GM21515 (cell line): ENCODE measurements around the gene HSP90B1.

Experiments
- ATAC-seq: cut with Tn5 transposase; IDR thresholded peaks from one replicate; pipeline ENCODE4 v1.9.1; 2021; ENCODE audit not compliant: unreplicated experiment

HSP90B1 gene

GRCh38 chr12:103930034-103930786, at the start of gene HSP90B1:
Gene HSP90B1, plus strand, starts transcription at chr12:103930410. Its CDS starts 106 bp downstream, at chr12:103930516.
- ATAC-seq = peak; percentile 65

DNA sequence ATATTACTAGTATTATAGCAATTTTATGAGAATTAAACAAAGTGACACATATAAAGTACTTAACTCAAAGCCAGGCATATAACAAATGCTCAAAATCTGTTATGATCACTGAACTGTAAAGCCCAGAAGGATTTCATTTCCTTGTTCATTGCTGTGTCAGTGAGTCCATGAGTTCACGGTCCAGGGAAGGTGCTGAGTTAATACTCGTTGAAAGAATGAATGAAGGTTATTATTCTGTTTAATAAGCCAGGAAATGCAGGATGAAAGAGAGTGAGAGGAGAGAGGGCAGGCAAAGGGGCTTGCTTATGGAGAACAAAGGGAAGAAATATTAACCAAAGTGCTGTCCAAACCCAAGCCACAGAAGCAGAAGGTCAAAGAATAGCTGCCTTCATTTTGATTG, 48.9 kb upstream of the HSP90B1 start:
- ATAC-seq = no peak

GRCh38 chr12:103882861-103883596, 47.2 kb upstream of the HSP90B1 start:
- no peak for ATAC-seq

- ATAC-seq = no peak
Measured at GRCh38 chr12:103883908-103884307, 46.3 kb upstream of the HSP90B1 start.

GRCh38 chr12:103884316-103884715, 45.9 kb upstream of the HSP90B1 start:
- ATAC-seq = peak; percentile 38

GRCh38 chr12:103886195-103886797, 43.9 kb upstream of the HSP90B1 start:
- no peak for ATAC-seq

- no peak for ATAC-seq
Measured at GRCh38 chr12:103887738-103888137, 42.5 kb upstream of the HSP90B1 start.

DNA sequence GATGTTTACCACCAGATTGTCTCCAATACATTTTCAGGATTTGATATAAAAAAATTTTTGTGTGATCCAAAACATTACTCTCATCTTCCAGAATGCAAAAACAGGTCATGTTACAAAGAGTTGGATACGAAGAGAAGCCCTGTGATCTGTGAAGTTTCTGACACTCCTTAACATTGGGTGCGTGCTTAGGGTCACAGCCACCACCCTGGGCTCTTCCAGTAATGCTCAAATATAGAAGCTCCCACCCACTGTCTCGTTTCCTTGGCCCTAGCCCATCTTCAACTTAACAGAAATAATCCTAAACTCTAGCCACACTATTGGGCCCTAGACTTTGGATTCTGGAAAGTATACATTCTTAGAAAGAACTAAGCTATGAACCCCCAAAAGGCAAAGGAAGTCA, 32.9 kb upstream of the HSP90B1 start:
- ATAC-seq = no peak

- ATAC-seq = no peak
Measured at GRCh38 chr12:103901518-103902173, 28.6 kb upstream of the HSP90B1 start.

- ATAC-seq = no peak
Measured at GRCh38 chr12:103903993-103904392, 26.2 kb upstream of the HSP90B1 start.

GRCh38 chr12:103905730-103906349, 24.4 kb upstream of the HSP90B1 start:
- ATAC-seq = no peak

- ATAC-seq = no peak
Measured at GRCh38 chr12:103908246-103908541, 22.0 kb upstream of the HSP90B1 start.

GRCh38 chr12:103908877-103909276, 21.3 kb upstream of the HSP90B1 start:
- ATAC-seq = no peak

- no peak for ATAC-seq
Measured at GRCh38 chr12:103909811-103910210, 20.4 kb upstream of the HSP90B1 start.

DNA sequence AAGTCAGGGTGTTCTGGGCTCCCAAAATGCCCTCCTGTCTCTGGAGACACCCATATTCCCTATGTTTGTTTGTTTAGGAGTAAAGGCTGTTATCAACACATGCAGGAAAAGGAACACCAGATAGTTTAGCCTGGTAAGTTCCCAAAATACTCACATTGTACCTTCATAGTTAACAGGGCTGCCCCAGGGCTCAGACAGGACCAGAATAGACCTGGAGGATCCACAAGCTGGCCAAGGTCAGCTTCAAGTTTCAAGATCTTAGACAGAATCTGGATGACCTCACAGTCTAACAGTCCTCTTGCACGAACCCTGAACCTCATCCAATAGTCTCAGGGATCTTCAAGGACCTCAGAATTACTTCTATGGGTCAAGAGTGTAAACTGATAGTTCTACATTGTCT, 18.1 kb upstream of the HSP90B1 start:
- ATAC-seq = no peak

DNA sequence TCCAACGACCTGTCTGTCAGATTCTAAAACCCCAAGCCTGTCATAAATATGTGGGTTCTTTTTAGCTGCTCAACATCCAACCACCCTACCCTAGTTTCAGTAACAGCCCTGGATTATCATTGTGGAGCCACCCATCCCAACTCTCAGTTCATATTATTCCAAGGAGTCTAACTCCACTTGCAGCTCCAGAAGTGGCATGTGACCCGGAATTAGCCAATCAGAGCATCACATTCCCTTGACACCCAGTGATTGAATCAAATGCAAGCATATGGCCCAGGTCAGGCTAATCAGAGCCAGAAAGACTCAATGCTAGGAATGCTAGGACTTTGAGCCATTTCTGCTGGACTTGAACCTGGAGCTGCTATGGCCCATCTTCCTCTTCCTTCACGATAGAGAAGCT, 17.1 kb upstream of the HSP90B1 start:
- no peak for ATAC-seq

DNA sequence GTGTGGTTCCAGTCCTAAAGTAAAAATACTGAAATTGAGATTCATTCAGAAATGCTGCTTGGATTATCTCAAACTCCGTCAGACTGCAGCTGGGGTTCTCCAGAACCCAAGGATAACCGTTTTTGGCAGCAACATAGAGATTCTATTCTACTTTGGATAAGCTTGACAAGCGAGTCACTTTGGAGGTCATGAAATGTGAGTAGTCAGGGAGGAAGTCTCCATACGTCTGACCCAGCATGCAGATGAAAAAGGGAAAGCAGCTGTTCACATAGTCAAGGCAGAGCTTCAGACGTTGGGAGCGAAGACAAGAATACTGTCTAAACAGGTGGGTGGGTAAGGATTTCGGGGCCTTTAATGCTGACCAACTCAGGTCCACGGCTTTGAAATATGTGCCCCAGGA, 14.9 kb upstream of the HSP90B1 start:
- no peak for ATAC-seq

DNA sequence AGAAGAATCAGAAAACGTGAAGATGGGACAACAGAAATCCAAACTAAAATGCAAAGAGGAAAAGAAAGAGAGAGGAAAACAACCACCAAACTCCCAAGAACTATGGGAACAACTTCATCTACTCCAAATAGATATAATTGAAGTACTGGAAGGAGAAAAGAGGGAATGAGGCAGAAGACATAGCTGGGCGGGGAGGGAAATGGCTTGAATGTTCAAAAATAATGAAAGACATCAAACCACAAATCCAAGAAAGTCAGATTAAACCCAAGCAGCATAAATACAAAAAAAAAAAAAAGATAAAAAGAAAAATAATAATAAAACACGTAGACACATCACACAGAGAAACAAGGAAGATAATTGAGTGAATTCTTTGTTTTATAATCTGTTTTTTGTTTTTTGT, 12.3 kb upstream of the HSP90B1 start:
- ATAC-seq = no peak

DNA sequence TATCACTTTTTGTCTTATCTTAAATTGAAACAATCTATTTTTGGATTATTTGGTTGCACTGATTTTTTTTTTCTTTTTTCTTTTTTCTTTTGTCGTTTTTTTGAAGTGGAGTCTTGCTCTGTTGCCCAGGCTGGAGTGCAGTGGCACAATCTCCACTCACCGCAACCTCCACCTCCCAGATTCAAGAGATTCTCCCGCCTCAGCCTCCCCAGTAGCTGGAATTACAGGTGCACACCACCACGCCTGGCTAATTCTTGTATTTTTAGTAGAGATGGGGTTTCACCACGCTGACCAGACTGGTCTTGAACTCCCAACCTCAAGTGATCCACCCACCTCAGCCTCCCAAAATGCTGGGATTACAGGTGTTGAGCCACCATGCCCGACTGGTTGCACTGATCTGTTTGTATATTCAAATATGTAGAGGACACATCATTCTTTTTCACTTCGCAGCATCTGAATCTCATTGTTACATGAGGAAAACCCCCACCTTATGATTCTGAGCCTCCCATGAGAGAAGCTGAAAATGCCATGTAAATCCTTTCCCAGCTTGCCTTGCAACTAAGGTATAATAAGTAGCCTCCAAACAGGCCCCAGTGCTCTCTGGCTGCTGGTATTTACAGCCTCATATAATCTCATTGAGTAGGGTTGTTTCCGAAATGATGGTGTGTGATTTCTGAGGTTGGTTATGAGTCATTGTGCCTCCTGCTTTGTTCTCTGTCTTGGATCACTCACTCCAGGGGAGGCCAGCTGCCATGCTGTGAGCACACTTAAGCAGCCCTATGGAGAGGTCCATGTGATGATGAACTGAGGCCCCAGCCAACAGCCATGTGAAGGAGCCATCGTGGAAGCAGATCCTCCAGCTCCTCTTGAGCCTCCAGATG, 5.2 kb upstream of the HSP90B1 start:
- ATAC-seq = peak; percentile 39

- ATAC-seq = peak; percentile 17
Measured at GRCh38 chr12:103928682-103929045, 1.5 kb upstream of the HSP90B1 start.
